Endothelial cell (in vitro differentiated cells): ENCODE data around the gene ATG14. TPM values are rescaled to one million over a fixed set of nuclear protein-coding genes. Genes with fewer than 3 reads are reported as not detected.

Experiments used
- DNase-seq: peaks from one replicate; pipeline ENCODE4 v3.0.0; 2021; ENCODE audit warnings: low spot score
- H3K27ac Mint-ChIP-seq: one replicate; pipeline ENCODE4 v1.8.0; 2021; ENCODE audit warnings: mixed read lengths, inconsistent platforms; ENCODE audit not compliant: unreplicated experiment
- H3K27me3 Mint-ChIP-seq: one replicate; pipeline ENCODE4 v1.8.0; 2021; ENCODE audit warnings: mild to moderate bottlenecking, moderate library complexity, mixed read lengths, inconsistent platforms; ENCODE audit not compliant: unreplicated experiment
- H3K36me3 Mint-ChIP-seq: one replicate; pipeline ENCODE4 v1.8.0; 2021; ENCODE audit warnings: mild to moderate bottlenecking, low read depth, mixed read lengths, inconsistent platforms; ENCODE audit not compliant: unreplicated experiment
- H3K4me1 Mint-ChIP-seq: one replicate; pipeline ENCODE4 v1.8.0; 2021; ENCODE audit warnings: mild to moderate bottlenecking, mixed read lengths, inconsistent platforms; ENCODE audit not compliant: unreplicated experiment
- H3K4me3 Mint-ChIP-seq: one replicate; pipeline ENCODE4 v1.8.0; 2021; ENCODE audit warnings: mild to moderate bottlenecking, mixed read lengths, inconsistent platforms; ENCODE audit not compliant: unreplicated experiment
- H3K9me3 Mint-ChIP-seq: one replicate; pipeline ENCODE4 v1.8.0; 2021; ENCODE audit warnings: mixed read lengths, inconsistent platforms; ENCODE audit not compliant: unreplicated experiment
- total RNA-seq: library from RNA; stranded (reverse); fragmentation: NEBNext Ultra II Directional; extraction: Animal tissue kit (Norgen Biotek cat#: 25700); gene quantifications from one replicate; pipeline ENCODE4 v1.2.1, GENCODE V29; 2021; ENCODE audit not compliant: unreplicated experiment
- TF ChIP-seq, protein P1 (sequence below): fragments of 200-600 bp; sonication (generic); IDR thresholded peaks from one replicate; pipeline ENCODE4 v1.5.0; 2021; ENCODE audit warnings: antibody characterized with exemption; ENCODE audit not compliant: unreplicated experiment

ATG14 gene
- total RNA-seq, 1 donor from 2014 or later: 14.0 TPM

DNA sequence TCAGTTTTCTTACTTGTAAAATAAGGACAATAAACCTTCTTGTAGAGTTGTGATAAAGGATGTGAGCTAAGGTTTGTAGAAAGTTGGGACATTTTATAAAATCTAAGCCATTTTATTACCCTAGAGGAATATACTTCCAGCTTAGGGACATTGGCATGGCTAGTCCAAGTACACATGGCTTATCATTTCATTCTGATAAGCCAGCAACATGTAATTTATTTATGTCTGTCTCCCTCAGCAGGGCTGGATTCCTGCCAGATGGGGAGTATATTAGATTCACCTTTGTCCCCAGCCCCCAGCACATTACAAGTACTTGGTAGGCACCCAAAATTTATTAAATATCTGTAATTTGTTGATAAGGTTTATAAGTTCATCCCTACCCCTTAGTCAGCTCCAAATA lies 6.3 kb upstream of the ATG14 start:
- H3K27me3 Mint-ChIP-seq: no peaks in the 10 kb centered on the region
- DNase-seq: no peak
- TF ChIP-seq, protein P1, sequence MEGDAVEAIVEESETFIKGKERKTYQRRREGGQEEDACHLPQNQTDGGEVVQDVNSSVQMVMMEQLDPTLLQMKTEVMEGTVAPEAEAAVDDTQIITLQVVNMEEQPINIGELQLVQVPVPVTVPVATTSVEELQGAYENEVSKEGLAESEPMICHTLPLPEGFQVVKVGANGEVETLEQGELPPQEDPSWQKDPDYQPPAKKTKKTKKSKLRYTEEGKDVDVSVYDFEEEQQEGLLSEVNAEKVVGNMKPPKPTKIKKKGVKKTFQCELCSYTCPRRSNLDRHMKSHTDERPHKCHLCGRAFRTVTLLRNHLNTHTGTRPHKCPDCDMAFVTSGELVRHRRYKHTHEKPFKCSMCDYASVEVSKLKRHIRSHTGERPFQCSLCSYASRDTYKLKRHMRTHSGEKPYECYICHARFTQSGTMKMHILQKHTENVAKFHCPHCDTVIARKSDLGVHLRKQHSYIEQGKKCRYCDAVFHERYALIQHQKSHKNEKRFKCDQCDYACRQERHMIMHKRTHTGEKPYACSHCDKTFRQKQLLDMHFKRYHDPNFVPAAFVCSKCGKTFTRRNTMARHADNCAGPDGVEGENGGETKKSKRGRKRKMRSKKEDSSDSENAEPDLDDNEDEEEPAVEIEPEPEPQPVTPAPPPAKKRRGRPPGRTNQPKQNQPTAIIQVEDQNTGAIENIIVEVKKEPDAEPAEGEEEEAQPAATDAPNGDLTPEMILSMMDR: no peak
- no peaks in the 10 kb centered on the region for H3K36me3 Mint-ChIP-seq
- H3K9me3 Mint-ChIP-seq: no peaks in the 10 kb centered on the region
- H3K27ac Mint-ChIP-seq: no peak overlapping the region
- no peaks in the 10 kb centered on the region for H3K4me1 Mint-ChIP-seq
- H3K4me3 Mint-ChIP-seq: no peak overlapping the region

DNA sequence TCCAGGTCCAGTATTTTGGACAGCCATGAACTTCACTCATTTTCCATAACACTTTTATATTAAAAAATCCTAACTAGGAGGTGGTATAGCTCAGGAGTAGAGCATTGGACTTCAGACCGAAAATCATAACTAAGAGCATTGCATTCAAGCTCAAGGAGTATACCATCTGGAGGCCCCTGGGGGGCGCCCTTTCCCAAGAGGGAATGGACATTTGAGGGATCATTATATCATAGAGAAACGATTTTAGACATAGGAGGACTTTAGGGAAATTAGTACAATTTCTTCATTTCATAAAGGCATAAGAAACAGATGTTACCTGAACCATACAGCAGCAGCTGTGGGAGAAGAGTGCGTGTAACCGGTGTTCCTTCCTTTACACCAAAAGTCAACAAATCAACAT lies 5.2 kb upstream of the ATG14 start:
- H3K27me3 Mint-ChIP-seq: no peaks in the 10 kb centered on the region
- no peak overlapping the region for H3K27ac Mint-ChIP-seq
- peaks cover 4% of the 10 kb centered on the region for H3K4me1 Mint-ChIP-seq
- no peaks in the 10 kb centered on the region for H3K36me3 Mint-ChIP-seq
- no peaks in the 10 kb centered on the region for H3K9me3 Mint-ChIP-seq
- TF ChIP-seq, protein P1: peak; percentile 68
- DNase-seq: peak; percentile 47
- no peak overlapping the region for H3K4me3 Mint-ChIP-seq

DNA sequence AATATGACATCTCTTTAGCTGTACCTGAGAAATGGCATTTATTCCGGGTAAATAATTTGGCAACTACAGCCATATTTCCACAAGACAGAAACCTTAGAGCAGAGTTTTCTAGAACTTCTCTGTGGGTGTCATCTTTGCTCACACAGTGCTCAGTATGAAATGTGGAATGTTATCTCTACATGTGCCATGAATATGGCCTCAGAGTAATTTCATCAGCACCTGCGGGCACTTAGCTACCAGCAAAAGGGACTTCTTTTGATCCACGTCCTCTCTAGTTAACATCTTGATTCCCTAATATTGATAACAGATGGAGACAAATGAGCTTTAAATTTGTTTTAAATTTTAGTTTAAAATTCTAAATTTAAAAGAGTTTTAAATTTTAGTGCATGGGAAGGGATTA lies 2.9 kb upstream of the ATG14 start:
- no peak for DNase-seq
- TF ChIP-seq, protein P1: no peak
- H3K9me3 Mint-ChIP-seq: no peaks in the 10 kb centered on the region
- H3K27me3 Mint-ChIP-seq: no peaks in the 10 kb centered on the region
- H3K4me1 Mint-ChIP-seq: peaks cover 4% of the 10 kb centered on the region
- H3K36me3 Mint-ChIP-seq: no peaks in the 10 kb centered on the region
- H3K4me3 Mint-ChIP-seq: no peak overlapping the region
- H3K27ac Mint-ChIP-seq: no peak overlapping the region

DNA sequence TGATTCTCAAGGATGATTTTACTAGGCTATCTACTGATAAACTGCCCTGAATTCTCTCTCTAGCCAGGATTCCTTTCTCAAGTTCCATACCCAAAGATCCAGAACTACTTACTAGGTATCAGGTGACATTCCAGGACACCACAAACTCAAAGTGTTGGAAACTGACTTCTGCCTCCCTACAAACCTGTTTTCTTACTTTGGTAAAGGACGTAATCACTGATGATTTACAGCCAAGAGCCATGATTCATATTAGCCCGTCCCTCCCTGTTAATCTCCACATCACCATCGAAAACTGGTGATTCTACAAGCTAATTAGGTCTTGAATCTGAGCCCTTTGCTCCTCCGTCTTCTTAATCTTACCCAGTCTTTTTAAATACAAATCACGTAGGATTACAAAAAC lies 1.0 kb upstream of the ATG14 start:
- H3K4me3 Mint-ChIP-seq: peak overlapping the region; percentile 92
- DNase-seq: no peak
- H3K36me3 Mint-ChIP-seq: no peaks in the 10 kb centered on the region
- peaks cover 4% of the 10 kb centered on the region for H3K4me1 Mint-ChIP-seq
- no peaks in the 10 kb centered on the region for H3K9me3 Mint-ChIP-seq
- TF ChIP-seq, protein P1: no peak
- H3K27me3 Mint-ChIP-seq: no peaks in the 10 kb centered on the region
- peak overlapping the region; percentile 39 for H3K27ac Mint-ChIP-seq

DNA sequence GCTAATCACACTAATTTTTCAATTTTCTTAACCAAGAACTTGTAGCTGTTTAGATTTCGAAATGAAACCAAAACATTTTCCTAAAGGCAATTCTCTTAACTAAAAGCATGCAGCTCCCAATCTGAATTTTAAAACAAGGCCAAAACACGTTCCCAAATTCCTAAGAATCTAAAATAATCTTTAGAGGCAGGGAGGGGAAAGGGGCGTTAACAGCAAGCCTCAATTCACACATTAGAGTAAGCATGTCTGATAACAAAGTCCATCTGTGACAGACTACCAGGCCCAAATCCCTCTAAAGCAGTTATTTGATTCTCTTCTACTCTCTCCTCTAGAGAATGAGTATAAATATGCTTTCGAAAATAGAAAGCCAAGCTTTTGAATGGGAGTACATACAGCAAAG lies 754 bp downstream of the ATG14 start:
- Mint-ChIP-seq H3K27ac (peak overlapping the region; percentile 88), H3K27me3 (no peaks in the 10 kb centered on the region), H3K4me3 (peak overlapping the region; percentile 93), H3K36me3 (no peaks in the 10 kb centered on the region), H3K9me3 (no peaks in the 10 kb centered on the region), H3K4me1 (peaks cover 4% of the 10 kb centered on the region)
- no peak for DNase-seq
- TF ChIP-seq, protein P1: no peak
